Measurements from ENCODE around the gene WWTR1. TPM values are rescaled to one million over a fixed set of nuclear protein-coding genes. Genes with fewer than 3 reads are reported as not detected.

Gene WWTR1
- total and polyA plus RNA-seq, 2 of the 4 experiments (the other 2 are of a cell fraction), result 38.9 to 65.3 TPM

GRCh38 chr3:149599236-149599635, 58.6 kb downstream of the WWTR1 start:
- peaks cover 4% of the 10 kb centered on the region for H3K36me3 ChIP-seq (ENCODE audit: control insufficient read depth, insufficient read depth, low read length)
- ATAC-seq (ENCODE audit: low read depth), result no peak
- intact Hi-C loops (cut with micrococcal nuclease) (no loop called here), in situ Hi-C loops (cut with MboI; ENCODE audit: low sequenced_read_pairs) (no loop called here), dilution Hi-C loops (cut with HindIII; ENCODE audit: low sequenced_read_pairs, unreplicated experiment) (no loop called here)
- no TSS peak for BruUV-seq (replicated peaks)
- no peak overlapping the region for H3K9ac ChIP-seq (ENCODE audit: low read depth, low read length)
- TF ChIP-seq MAZ (IDR thresholded peaks at IDR 0.05; ENCODE audit: borderline replicate concordance, low read depth, low read length) (no peak), CEBPB (IDR thresholded peaks at IDR 0.05; ENCODE audit: low read depth, low read length) (no peak), NFE2L2 (IDR thresholded peaks at IDR 0.05; ENCODE audit: low read depth, low read length) (no peak), MXI1 (IDR thresholded peaks at IDR 0.05; ENCODE audit: borderline replicate concordance, low read depth, low read length) (no peak), SMC3 (IDR thresholded peaks at IDR 0.05; ENCODE audit: low read depth, low read length) (no peak), POLR2A (IDR thresholded peaks at IDR 0.05; ENCODE audit: low read depth, low read length) (no peak), CTCF (conservative IDR thresholded peaks at IDR 0.05; ENCODE audit: low read depth, low read length) (no peak), RAD21 (IDR thresholded peaks at IDR 0.05; ENCODE audit: low read length) (no peak), FOS (IDR thresholded peaks at IDR 0.05; ENCODE audit: low read depth, low read length) (no peak), CHD1 (IDR thresholded peaks at IDR 0.05; ENCODE audit: low read depth, low read length) (no peak), USF2 (IDR thresholded peaks at IDR 0.05; ENCODE audit: low read depth, low read length) (no peak), BHLHE40 (IDR thresholded peaks at IDR 0.05; ENCODE audit: low read depth, low read length) (no peak), RCOR1 (IDR thresholded peaks at IDR 0.05; ENCODE audit: insufficient replicate concordance, low read length) (no peak), RFX5 (IDR thresholded peaks at IDR 0.05; ENCODE audit: low read depth, low read length) (no peak), ELK1 (IDR thresholded peaks at IDR 0.05; ENCODE audit: borderline replicate concordance, low read depth, low read length) (no peak)
- no peak overlapping the region for H3K4me3 ChIP-seq (ENCODE audit: insufficient read depth, low read depth, low read length)
- no CpG with 5 or more reads among the region's 2 CpGs for WGBS, 2 experiments (ENCODE audit: extremely low coverage in 2 of 2, insufficient read length in 1 of 2)
- H2BK15ac ChIP-seq (ENCODE audit: low read depth, low read length), result no peak overlapping the region
- H2AFZ ChIP-seq (replicated peaks; ENCODE audit: low read length, poor library complexity), result no peak overlapping the region
- no peak overlapping the region for H4K8ac ChIP-seq (ENCODE audit: low read depth in 2 of 2, low read length in 2 of 2)
- H4K5ac ChIP-seq (ENCODE audit: low read depth, low read length), result no peak overlapping the region
- peaks cover 10% of the 10 kb centered on the region for H3K9me1 ChIP-seq (ENCODE audit: insufficient read depth, low read length)
- peaks cover 33% of the 10 kb centered on the region for H4K20me1 ChIP-seq (ENCODE audit: insufficient read depth, low read length)
- DNase-seq, result no peak
- H3K23ac ChIP-seq (ENCODE audit: low read depth, low read length), result no peak overlapping the region
- POLR2A ChIA-PET (ENCODE audit: unreplicated experiment), result no interaction called here
- no peak overlapping the region for H2BK5ac ChIP-seq (ENCODE audit: low read depth, low read length, poor library complexity, severe bottlenecking)
- H2AK9ac ChIP-seq (replicated peaks; ENCODE audit: low read depth, low read length, poor library complexity), result no peak overlapping the region
- H3K9me3 ChIP-seq (ENCODE audit: control insufficient read depth, insufficient read depth, low read length), result no peaks in the 10 kb centered on the region
- peaks cover 15% of the 10 kb centered on the region for H3K4me1 ChIP-seq (ENCODE audit: control insufficient read depth, insufficient read depth, low read length)
- H3K27me3 ChIP-seq (ENCODE audit: control insufficient read depth, insufficient read depth, low read length), result no peaks in the 10 kb centered on the region
- H3K18ac ChIP-seq (ENCODE audit: low read depth, low read length), result no peak overlapping the region
- no peak overlapping the region for H2BK120ac ChIP-seq (ENCODE audit: low read depth, low read length)
- CTCF ChIA-PET, result interaction anchor here (0.7 kb wide), 1 partner anchor 31 kb away, joined by 3 read pairs; no protein-coding TSS in a partner anchor
- H4K91ac ChIP-seq (ENCODE audit: insufficient read depth, low read depth, low read length), result no peak overlapping the region
- no peak overlapping the region for H3K4ac ChIP-seq (ENCODE audit: low read depth, low read length)
- no peak overlapping the region for H3K14ac ChIP-seq (replicated peaks; ENCODE audit: low read depth, low read length)
- H3K56ac ChIP-seq (ENCODE audit: extremely low read depth, insufficient read depth, low read length), result no peak overlapping the region
- H3K27ac ChIP-seq (ENCODE audit: insufficient read depth, low read length), result no peak overlapping the region
- peaks cover 30 to 80% of the 10 kb centered on the region in 2 experiments for H3K79me1 ChIP-seq (ENCODE audit: low read depth in 1 of 2, low read length in 2 of 2)
- no peak overlapping the region for H2BK20ac ChIP-seq (ENCODE audit: low read depth, low read length)
- no peak overlapping the region for H3K4me2 ChIP-seq (ENCODE audit: low read depth, low read length)
- H2AK5ac ChIP-seq (ENCODE audit: low read depth, low read length), result no peak overlapping the region

All from IMR-90 (cell line).